Measurements from ENCODE around the gene SPECC1L.
"Not testable (repeated sequence)": the region's sequence is repeated elsewhere in the genome, so short reads cannot be mapped to it uniquely, and the experiment has no call there.

- not testable (repeated sequence) for TF ChIP-seq CTCF (IDR thresholded peaks at IDR 0.05; ENCODE audit: control extremely low read depth in 1 of 3, insufficient read depth in 1 of 3, low read depth in 1 of 3, low read length in 3 of 3); ZNF274 (IDR thresholded peaks at IDR 0.05; ENCODE audit: borderline replicate concordance, extremely low read depth, low read length)
Observed at GRCh38 chr22:24264329-24264896, 6.2 kb upstream of the SPECC1L start.
